NT2/D1 (cell line): Measurements from ENCODE around the gene PARD3.
"Not testable (repeated sequence)": the region's sequence is repeated elsewhere in the genome, so short reads cannot be mapped to it uniquely, and the experiment has no call there.

ENCODE experiments used
- DNase-seq: peaks from one replicate; pipeline ENCODE4 v3.0.0-alpha.2; 2011; ENCODE audit warnings: low read depth, low spot score
- H3K27me3 ChIP-seq: 2 replicates; pipeline ENCODE4 v1.6.0; 2011; ENCODE audit warnings: mild to moderate bottlenecking; ENCODE audit not compliant: insufficient read length, insufficient read depth
- H3K36me3 ChIP-seq: 2 replicates; pipeline ENCODE4 v1.6.1; 2011; ENCODE audit warnings: mild to moderate bottlenecking, low read length, mixed read lengths; ENCODE audit not compliant: insufficient read depth, insufficient read length
- H3K4me1 ChIP-seq: 2 replicates; pipeline ENCODE4 v1.5.1; 2011; ENCODE audit not compliant: insufficient read depth, insufficient read length
- H3K4me3 ChIP-seq: 2 replicates; pipeline ENCODE4 v1.5.1; 2011; ENCODE audit warnings: low read depth; ENCODE audit not compliant: insufficient read length
- H3K9ac ChIP-seq: 2 replicates; pipeline ENCODE4 v1.6.0; 2011; ENCODE audit warnings: low read depth; ENCODE audit not compliant: insufficient read length
- H3K9me3 ChIP-seq: 2 replicates; pipeline ENCODE4 v1.5.1; 2011; ENCODE audit warnings: mild to moderate bottlenecking, low read length; ENCODE audit not compliant: insufficient read depth
- SUZ12 ChIP-seq: IDR thresholded peaks from 2 replicates; pipeline ENCODE4 v1.6.1; 2011; ENCODE audit not compliant: insufficient read length, insufficient read depth; ENCODE audit errors: extremely low read depth
- YY1 ChIP-seq: IDR thresholded peaks from 2 replicates; pipeline ENCODE4 v1.6.1; 2011; ENCODE audit not compliant: insufficient read length, insufficient read depth
- ZNF274 ChIP-seq: IDR thresholded peaks from 2 replicates; pipeline ENCODE4 v1.6.1; 2011; ENCODE audit warnings: mild to moderate bottlenecking, low read depth, low read length

The PARD3 gene

DNA sequence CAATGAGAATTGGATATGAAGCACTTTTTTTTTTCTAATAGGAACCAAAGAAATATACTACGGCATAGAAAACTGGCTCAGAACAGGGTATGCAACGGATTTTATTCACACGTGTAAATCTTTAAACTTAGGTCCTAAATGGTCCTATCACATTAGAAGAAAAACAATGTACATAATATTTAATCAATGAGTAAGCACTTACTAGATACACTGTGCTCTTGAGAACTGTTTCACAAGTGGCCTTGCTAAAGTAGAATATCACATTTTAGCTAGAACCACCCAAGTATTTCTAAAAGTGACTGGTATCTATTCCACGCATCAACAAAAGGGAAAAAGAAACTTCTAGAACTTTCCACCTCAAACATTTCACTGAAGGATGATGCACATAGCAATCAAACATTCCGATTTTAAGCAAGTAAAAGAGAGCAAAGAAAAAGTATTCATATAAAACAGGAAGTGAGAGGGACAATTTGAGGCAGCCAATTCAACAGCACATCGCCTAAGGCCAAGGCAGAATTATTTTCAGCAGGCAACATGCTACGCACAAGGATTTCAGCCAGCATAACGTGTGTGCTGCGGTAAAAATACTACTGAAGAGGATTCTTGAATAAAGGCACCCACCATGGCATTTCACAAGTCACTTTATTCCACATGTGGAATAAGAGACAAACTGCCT is 55.8 kb downstream of the PARD3 start:
- Histone ChIP-seq H3K9ac (no peak overlapping the region), H3K9me3 (no peaks in the 10 kb centered on the region), H3K4me3 (no peak overlapping the region), H3K27me3 (no peaks in the 10 kb centered on the region), H3K36me3 (no peaks in the 10 kb centered on the region), H3K4me1 (no peaks in the 10 kb centered on the region)
- TF ChIP-seq SUZ12 (no peak), ZNF274 (no peak)
- no peak for DNase-seq

DNA sequence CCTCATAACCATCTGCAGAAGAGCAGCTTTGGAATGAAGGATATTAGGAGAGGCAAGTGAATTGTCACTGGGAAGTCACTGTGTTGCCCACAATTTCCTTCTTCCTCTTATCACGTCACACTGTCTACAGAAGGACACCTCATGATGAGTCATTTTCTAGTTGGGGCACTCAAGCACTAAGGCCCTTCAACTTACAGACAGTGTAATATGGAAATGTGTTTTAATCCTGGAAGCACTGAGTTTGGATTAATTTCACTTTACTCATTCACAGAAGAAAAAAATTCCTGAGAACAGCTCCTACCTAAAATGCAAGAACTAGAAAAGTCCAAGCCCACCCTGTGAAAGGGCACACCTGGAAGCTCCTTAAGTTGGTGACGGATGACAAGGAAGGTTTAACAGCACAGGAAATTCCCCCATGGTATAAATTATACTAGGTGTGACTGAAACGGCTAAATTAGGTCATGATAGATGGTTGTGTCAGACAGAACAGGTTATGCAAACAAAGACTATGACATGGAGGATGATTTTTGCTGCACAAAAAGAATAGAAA is 56.6 kb downstream of the PARD3 start:
- Histone ChIP-seq H3K9ac (no peak overlapping the region), H3K9me3 (no peaks in the 10 kb centered on the region), H3K4me1 (no peaks in the 10 kb centered on the region), H3K4me3 (no peak overlapping the region), H3K27me3 (no peaks in the 10 kb centered on the region), H3K36me3 (no peaks in the 10 kb centered on the region)
- no peak for TF ChIP-seq YY1
- no peak for DNase-seq

DNA sequence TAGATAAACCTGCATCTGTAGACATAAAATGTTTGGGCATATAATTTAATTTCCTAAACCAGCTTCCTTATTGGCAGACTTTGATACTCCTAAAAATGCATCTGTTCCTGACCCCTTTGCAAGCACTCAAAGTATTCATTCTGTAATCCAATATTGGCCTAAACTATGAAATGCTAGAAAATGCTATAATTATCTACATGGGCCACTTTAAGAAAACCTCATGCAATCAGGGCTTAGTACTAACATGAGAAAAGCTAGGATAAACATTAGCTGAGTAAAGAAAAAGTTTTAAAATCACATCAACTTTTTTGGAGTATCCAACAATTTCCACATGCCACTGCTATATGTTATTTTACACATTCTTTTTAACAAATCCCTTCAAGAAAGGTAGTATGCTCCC is 57.2 kb downstream of the PARD3 start:
- Histone ChIP-seq H3K9me3 (no peaks in the 10 kb centered on the region), H3K4me1 (no peaks in the 10 kb centered on the region), H3K4me3 (no peak overlapping the region), H3K27me3 (no peaks in the 10 kb centered on the region), H3K9ac (no peak overlapping the region), H3K36me3 (no peaks in the 10 kb centered on the region)
- TF ChIP-seq YY1 (no peak), SUZ12 (no peak), ZNF274 (no peak)
- no peak for DNase-seq

DNA sequence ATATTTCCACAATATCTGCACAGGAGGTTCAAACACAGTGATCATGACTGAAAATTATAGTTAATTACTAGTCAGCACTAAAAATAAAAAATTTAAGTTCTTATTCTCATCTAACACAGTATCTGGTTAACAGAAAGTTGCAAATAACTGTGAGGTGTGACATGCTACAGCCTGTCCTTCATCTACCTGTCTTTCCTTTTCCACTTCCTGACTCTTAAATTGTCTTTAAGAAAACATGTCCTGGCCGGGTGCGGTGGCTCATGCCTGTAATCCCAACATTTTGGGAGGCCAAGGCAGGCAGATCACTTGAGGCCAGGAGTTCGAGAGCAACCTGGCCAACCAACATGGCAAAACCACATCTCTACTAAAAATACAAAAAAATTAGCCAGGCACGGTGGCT is 57.9 kb downstream of the PARD3 start:
- not testable (repeated sequence) for H3K9ac ChIP-seq, H3K36me3 ChIP-seq, DNase-seq, H3K27me3 ChIP-seq, H3K4me3 ChIP-seq, H3K9me3 ChIP-seq, H3K4me1 ChIP-seq

DNA sequence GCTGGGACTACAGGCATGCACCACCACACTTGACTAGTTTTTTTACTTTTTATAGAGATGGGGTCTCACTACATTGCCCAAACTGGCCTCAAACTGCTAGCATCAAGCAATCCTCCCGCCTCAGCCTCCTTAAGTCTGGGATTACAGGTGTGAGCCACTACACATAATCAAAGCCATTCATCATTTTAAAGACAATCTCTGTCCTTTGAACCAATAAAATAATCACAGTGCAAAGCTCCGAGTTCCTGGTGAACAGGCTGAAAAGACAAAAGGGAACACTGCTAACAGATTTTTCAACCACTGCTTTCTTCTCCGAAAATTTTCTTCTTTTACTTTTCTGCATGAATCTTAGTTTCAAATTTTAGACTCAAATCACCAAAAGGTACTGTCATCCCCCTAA is 58.5 kb downstream of the PARD3 start:
- H3K4me3 ChIP-seq: no peak overlapping the region
- no peak for DNase-seq
- H3K27me3 ChIP-seq: no peaks in the 10 kb centered on the region

GRCh38 chr10:34753014-34753757 is 61.9 kb downstream of the PARD3 start:
- TF ChIP-seq SUZ12 (no peak), YY1 (no peak), ZNF274 (no peak)
- H3K36me3 ChIP-seq: no peaks in the 10 kb centered on the region

More for the DNA sequence above, 58.5 kb downstream of the PARD3 start:
- TF ChIP-seq ZNF274 (no peak), YY1 (no peak), SUZ12 (no peak)
- no peaks in the 10 kb centered on the region for H3K9me3 ChIP-seq
- no peaks in the 10 kb centered on the region for H3K36me3 ChIP-seq
- H3K4me1 ChIP-seq: no peaks in the 10 kb centered on the region
- no peak overlapping the region for H3K9ac ChIP-seq

GRCh38 chr10:34751272-34751671 is 63.8 kb downstream of the PARD3 start:
- no peak for DNase-seq
- Histone ChIP-seq H3K4me3 (no peak overlapping the region), H3K9ac (no peak overlapping the region), H3K9me3 (no peaks in the 10 kb centered on the region), H3K27me3 (no peaks in the 10 kb centered on the region), H3K4me1 (no peaks in the 10 kb centered on the region), H3K36me3 (no peaks in the 10 kb centered on the region)
- TF ChIP-seq ZNF274 (no peak), SUZ12 (no peak), YY1 (no peak)

More at GRCh38 chr10:34753014-34753757, 61.9 kb downstream of the PARD3 start:
- Histone ChIP-seq H3K4me3 (no peak overlapping the region), H3K27me3 (no peaks in the 10 kb centered on the region), H3K9ac (no peak overlapping the region), H3K9me3 (no peaks in the 10 kb centered on the region), H3K4me1 (no peaks in the 10 kb centered on the region)
- DNase-seq: no peak

DNA sequence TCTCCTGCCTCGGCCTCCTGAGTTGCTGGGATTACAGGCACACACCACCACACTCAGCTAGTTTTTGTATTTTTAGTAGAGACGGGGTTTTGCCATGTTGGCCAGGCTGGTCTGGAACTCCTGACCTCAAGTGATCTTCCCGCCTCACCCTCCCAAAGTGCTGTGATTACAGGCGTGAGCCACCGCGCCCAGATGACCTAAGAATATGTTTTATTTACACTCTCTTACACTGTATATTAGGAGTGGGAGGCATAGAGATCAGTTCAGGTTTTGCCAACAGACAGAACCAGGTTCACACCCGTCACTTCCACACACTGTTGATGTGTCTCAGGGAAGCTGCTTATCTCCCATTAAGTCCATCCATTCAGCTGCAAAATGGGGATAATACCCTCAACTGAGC is 64.3 kb downstream of the PARD3 start:
- H3K4me3 ChIP-seq, H3K9me3 ChIP-seq, H3K36me3 ChIP-seq, DNase-seq, H3K27me3 ChIP-seq, H3K4me1 ChIP-seq, H3K9ac ChIP-seq: not testable (repeated sequence)
